Measurements from ENCODE around the gene TRAF2.

DNA sequence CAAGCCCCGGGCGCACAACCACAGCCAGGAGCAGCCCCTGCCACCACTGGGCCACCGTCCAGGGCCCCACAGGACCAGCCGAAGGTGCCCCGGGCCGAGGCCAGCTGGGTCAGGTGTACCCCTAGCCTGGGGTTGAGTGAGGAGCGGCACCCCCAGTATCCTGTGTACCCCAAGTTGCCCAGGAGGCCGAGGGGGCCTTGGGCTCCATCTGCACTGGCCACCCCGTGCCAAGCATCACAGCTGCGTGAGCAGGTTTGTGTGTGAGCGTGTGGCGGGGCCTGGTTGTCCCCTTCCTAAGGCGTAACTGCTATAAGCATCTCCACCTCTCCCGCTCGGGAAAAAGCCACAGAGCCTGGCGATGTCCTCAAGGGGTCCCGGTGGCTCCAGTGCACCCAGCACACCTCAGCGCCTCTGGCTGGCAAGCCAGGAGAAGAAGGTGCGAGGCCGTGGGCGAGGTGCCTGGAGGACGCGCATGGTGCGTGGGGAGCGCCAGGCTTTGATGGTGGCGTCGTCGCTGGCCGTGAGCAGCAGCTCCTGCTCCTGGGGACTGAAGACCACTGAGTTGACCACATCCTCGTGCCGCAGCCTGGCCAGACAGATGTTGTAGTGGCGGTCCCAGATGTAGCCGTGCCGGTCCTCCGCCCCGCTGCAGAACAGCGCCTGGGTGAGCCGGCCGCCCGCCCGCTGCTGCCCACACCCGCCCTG is 54.4 kb downstream of the TRAF2 start:
- TF ChIP-seq, protein P1, sequence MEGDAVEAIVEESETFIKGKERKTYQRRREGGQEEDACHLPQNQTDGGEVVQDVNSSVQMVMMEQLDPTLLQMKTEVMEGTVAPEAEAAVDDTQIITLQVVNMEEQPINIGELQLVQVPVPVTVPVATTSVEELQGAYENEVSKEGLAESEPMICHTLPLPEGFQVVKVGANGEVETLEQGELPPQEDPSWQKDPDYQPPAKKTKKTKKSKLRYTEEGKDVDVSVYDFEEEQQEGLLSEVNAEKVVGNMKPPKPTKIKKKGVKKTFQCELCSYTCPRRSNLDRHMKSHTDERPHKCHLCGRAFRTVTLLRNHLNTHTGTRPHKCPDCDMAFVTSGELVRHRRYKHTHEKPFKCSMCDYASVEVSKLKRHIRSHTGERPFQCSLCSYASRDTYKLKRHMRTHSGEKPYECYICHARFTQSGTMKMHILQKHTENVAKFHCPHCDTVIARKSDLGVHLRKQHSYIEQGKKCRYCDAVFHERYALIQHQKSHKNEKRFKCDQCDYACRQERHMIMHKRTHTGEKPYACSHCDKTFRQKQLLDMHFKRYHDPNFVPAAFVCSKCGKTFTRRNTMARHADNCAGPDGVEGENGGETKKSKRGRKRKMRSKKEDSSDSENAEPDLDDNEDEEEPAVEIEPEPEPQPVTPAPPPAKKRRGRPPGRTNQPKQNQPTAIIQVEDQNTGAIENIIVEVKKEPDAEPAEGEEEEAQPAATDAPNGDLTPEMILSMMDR (IDR thresholded peaks at IDR 0.05; ENCODE audit: insufficient read depth, low read depth, low read length) = no peak
- TF ChIP-seq EZH2 (IDR thresholded peaks at IDR 0.05; ENCODE audit: insufficient read depth, low read length) = no peak

All from astrocyte (in vitro differentiated cells and primary cell).